SU-DHL-6 (cell line): Measurements from ENCODE around the gene TGM3.

Source experiments
- CTCF ChIP-seq: fragments of 200-600 bp; sonication (generic); IDR thresholded peaks from one replicate; pipeline ENCODE4 v1.5.1; 2017; ENCODE audit warnings: antibody characterized with exemption, mild to moderate bottlenecking, low read length, moderate library complexity; ENCODE audit not compliant: insufficient read depth, poor library complexity, severe bottlenecking
- EZH2phosphoT487 ChIP-seq: fragments of 200-600 bp; sonication (generic), shearing (Covaris generic); conservative IDR thresholded peaks from 2 replicates; pipeline ENCODE4 v1.6.1; 2018; ENCODE audit warnings: mild to moderate bottlenecking, antibody characterized with exemption, low read length, moderate library complexity, mixed read lengths

GRCh38 chr20:2298116-2298515 is 2.3 kb downstream of the TGM3 start:
- TF ChIP-seq CTCF (no peak), EZH2phosphoT487 (no peak)
